Epidermal melanocyte (primary cell): Measurements from ENCODE around the gene LRBA.
"Not testable (repeated sequence)": the region's sequence is repeated elsewhere in the genome, so short reads cannot be mapped to it uniquely, and the experiment has no call there.

ENCODE experiments used
- DNase-seq: peaks from one replicate; pipeline ENCODE4 v3.0.0; 2011; ENCODE audit warnings: low spot score; ENCODE audit not compliant: insufficient read length

The LRBA gene

DNA sequence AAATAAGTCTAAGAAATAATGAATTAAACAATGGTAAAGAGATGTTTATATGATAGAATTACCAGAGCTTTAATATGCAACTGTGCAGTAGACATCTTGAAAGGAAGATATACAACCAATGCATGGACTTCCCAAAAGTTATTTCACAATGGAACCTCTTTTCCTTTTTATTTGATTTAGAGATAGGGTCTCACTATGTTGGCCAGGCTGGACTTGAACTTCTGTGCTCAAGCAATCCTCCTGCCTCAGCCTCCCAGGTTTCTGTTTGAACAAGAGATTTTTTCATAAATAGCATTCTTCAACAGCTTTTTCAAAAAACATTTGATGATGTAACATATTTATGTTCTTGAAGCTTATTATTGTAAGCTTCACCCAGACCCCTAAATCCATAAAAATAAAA lies 72.0 kb downstream of the LRBA start:
- no peak for DNase-seq

DNA sequence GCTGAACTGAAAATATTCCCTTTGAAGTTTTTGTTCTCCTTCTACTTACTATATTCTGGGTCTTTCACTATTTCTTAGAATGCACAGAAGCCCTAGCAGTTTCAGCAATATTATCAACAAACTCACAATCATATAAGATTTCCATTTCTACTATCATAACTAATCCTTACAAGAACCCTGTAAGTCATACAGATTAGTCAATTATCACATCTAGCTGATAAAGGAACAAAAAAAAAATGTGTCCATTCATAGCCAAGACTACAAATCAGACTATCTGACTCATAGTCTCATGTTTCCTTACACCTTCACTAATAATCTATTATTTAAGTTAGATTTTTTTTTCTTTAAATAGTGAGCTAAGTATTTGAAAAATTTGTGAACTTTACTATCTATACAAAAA lies 72.5 kb downstream of the LRBA start:
- DNase-seq = no peak

DNA sequence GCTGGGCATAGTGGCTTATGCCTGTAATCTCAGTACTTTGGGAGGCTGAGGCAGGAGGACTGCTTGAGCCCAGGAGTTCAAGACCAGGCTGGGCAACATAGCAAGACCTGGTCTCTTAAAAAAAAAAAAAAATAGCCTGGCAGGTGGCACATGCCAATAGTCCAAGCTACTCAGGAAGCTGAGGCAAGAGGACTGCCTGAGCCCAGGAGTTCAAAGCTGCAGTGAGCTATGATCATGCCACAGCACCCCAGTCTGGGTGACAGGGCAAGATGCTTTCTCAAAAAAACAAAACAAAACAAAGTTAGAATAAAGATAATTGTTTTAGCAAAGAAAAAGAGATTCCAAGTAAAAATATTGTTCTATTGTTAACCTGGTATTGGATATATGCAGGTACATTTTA lies 75.0 kb downstream of the LRBA start:
- DNase-seq = no peak

DNA sequence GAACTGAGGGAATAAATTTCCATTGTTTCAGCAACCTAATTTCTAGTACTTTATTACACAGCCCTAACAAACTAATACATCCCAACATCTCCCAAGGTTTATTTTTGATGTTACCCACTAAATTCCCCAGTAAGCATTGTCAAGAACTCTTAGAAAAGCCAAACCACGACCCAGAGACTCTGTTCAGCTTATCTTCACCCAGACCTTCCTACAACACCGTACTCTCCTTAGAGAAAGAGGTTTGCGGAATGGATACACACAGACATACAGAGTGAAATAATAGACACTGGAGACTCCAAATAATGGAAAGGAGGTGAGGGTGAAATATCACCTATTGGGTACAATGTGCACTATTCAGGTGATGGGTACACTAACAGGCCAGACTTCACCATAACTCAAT lies 75.6 kb downstream of the LRBA start:
- no peak for DNase-seq

DNA sequence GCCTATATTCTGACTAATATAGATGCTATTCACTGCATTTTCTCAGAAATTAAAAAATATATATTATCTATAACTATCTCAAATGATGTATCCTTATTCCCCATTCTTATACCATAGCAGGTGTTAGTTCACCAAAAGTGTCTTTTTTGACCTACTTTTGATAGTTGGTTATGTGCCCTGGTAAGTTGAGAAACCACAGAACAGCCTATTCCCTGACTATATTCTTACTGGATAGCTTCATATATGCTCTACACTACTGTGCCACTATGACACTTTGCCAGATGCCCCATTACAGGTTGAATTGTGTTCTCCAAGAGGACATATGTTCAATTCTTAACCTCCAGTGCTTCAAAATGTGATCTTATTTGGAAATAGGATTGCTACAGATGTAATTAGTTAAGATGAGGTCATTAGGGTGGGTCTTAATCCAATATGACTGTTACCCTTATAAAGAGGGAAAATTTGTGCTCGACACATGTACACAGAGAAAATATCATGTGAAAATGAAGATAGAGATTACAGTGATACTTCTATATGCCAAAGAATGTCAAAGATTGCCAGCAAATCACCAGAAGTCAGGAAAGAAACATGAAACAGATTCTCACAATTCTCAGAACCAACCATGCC lies 76.1 kb downstream of the LRBA start:
- no peak for DNase-seq

DNA sequence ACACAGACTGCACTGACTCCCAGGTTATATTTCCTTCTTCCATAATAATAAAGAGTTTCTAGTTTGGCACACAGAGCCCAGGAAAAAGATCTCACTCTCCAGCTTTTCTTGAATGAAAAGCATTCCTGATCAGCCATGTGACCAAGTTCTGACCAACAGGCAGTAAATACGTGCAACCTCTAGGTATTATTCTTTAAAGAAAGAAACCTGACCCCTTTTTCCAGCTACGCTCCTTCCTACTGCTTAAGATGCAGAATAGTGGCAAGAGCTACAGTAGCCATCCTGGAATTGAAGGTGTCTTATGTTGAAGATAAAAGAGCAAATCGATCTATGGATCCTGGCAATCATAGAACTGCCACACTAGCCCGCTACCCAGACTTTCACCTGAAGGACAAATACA lies 76.7 kb downstream of the LRBA start:
- no peak for DNase-seq

DNA sequence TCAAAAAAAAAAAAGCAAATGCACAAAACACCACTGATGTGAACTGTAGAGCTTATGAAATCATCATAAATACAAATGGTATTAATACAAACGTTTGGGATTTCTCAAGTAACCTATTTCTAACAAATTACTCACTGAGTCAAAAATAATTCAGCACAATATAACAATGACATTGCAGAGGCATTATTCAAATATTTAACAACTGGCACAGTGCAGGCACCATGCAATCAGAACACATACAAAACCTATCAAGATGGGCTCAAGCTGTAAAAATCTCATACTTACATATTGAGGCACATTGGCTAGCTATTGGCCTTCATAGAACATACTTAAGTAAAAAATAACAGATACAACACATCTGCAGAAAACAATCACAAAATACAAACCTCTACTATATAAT lies 81.1 kb downstream of the LRBA start:
- no peak for DNase-seq

DNA sequence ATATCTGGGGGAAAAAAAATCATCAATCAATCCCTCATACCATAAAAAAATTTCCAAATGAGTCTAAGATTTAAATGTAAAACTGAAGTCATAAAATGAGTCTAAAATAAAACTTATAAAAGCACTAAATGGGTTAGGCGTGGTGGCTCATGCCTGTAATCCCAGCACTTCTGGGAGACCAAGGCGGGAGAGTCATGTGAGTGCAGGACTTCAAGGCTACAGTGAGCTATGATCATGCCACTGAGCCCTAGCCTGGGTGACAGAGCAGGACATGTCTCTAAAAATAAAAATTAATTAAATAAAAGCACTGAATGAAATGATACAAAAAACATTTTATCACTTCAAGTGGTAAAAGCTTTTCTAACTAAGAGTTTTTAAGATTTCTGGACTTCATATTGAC lies 83.3 kb downstream of the LRBA start:
- DNase-seq = no peak

DNA sequence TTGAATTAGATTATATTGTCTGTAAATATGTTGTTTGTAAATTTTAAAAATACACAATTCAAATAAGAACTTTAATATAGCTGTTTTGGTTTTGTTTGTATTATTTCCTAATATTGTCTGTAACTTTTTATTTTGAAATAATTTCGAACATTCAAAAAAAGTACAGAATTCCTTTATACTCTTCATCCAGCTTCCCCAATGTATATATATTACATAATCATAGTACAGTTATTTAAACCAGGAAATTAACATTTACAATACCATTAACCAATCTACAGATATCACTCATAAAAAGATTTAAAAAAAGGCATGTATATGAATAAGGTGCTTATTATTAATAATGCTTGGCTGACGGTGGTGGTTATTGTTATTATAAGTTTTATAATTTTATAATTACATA lies 84.1 kb downstream of the LRBA start:
- DNase-seq = no peak

DNA sequence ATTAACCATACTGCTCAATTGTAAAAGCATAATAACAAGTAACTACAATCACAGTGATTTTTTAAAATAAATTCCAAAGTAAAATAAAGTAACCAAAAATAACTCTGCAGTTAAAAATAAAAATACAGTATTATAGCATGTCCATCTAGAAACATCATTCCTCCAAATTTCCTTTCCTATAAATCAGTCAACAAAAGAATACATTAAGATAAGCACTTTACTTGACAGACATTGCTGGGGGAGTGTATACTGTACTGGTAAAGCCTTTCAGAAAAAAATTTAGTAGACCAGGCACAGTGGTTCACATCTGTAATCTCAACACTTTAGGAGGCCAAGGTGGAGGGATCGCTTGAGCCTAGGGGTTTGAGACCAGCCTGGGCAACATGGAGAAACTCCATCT lies 91.1 kb downstream of the LRBA start:
- no peak for DNase-seq

DNA sequence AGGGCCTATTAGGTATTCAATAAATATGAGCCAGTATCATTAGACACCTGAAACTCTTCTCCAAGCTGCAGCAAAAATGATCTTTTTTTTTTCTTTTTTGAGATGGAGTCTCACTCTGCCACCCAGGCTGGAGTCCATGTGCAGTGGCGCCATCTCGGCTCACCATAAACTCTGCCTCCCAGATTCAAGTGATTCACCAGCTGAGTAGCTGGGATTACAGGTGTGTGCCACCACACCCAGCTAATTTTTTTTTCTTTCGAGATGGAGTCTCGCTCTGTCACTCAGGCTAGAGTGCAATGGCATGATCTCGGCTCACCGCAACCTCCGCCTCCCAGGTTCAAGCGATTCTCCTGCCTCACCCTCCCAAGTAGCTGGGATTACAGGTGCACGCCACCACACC lies 93.6 kb downstream of the LRBA start:
- DNase-seq = not testable (repeated sequence)

DNA sequence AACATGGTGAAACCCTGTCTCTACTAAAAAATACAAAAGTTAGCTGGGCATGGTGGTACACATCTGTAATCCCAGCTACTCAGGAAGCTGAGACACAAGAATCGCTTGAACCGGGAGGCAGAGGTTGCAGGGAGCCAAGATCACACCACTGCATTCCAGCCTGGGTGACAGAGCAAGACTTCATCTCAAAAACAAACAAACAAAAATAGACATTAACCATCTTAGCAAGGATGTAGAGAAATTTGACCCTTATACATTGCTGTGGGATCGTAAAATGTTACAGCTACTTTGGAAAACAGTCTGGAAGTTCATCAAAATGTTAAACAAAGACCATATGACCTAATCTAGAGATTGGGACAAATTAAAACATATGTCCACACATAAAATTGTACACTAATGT lies 96.5 kb downstream of the LRBA start:
- not testable (repeated sequence) for DNase-seq

DNA sequence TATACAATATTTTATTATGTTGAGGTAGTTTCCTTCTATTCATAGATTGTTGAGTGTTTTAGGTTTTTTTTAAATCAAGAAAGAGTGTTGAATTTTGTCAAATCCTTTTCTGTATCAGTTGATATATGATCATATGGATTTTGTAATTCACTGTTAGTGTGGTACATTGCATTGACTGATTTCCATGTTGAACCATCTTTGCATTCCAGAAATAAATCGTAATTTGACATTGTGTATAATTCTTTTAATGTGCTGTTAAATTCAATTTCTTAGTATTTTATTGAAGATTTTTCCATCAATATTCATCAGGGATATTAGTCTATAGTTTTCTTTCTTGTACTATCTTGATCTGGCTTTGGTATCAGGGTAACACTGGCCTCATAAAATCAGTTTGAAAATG lies 103.8 kb downstream of the LRBA start:
- no peak for DNase-seq

DNA sequence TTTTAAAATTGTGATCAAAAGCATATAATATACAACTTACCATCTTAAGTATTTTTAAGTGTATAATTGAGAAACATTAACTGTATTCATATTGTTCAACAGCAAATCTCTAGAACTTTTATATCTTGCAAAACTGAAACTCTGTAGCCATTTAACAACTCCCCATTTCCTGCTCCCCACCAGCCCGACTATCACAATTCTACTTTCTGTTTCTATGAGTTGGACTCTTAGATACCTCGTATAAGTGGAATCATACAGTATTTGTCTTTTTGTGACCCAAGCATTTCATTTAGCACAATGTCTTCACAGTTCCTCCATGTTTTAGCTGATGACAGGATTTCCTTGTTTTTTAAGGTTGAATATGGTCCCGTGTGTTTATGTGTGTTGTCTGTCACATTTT lies 106.0 kb downstream of the LRBA start:
- no peak for DNase-seq

DNA sequence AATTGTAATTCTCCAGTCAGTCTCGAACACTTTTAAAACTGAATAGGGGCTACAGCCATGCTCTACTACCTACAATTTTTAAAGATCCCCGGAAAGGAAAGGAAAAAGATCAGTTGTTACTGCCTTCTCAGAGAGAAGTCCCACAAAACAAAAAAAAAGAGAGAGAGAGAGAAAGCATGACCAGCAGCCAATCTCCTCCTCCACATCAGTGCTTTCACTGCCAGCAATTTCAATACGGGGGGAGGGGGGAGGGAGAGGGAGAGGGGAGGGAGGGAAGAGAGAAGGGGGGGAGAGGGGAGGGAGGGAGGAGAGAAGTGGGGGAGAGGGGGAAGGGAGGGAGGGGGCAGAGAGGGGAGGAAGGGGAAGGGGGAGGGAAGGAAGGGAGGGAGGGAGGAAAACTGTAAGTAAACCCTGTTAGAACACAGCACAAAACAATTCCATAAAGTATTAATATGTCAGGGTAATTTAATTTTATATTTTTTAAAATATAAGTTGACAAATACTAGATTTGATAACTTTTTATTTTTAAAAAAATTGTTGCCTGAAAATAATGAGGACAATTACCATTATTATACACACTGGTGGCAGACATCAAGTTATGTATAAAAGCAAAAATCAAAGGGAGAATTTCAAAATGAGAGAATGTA lies 108.0 kb downstream of the LRBA start:
- DNase-seq = no peak

DNA sequence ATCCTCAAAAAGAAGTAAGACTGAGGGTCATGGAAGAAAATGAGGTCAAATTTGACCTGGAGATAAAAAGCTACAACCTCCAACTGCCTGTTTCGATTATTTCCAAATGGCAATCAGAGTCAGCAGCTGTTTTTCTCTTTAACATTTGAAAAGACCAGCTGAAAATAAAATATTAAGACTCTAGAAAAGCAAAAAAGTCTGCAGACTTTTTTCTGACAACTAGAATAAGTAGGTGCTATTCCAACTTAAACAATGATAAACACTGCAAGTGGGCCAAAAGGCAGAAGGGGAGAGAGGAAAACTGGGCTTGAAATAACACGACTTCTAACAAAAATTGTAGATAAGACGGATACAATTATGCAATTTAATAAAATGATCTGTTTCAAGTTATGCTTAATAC lies 110.4 kb downstream of the LRBA start:
- no peak for DNase-seq

DNA sequence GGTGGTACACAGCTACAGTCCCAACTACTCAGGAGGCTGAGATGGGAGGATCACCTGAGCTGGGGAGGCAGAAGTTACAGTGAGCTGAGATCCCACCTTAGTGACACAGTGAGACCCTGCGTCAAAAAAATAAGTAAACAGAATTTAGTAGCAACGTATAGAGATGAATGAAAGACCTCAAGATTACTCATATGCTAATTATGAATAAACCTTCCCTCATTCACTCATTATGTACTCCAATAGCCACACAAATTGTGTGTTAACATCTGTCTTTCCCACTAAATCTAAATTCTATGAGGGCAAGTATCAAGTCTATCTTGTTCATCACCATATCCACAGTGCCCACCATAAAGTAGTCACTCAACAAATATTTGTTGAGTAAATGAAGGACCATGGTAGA lies 111.5 kb downstream of the LRBA start:
- DNase-seq = no peak

DNA sequence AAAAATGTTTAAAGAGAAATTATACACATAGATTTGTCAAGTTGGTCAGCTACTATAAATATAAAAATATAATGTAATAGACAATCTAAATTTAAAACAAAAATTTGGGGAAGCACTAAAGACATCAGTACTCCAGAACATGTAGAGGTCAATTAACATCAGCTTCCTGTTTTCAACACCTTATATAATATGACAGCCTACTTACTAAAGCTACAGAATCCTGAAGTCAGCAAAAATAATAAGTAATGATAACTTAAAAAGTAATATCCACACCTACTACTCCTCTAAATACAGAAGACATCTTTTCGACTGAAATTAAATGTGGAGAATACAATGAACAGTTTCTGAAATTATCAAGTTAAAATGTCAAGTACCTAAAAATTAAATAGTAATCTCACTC lies 118.6 kb downstream of the LRBA start:
- DNase-seq = no peak

DNA sequence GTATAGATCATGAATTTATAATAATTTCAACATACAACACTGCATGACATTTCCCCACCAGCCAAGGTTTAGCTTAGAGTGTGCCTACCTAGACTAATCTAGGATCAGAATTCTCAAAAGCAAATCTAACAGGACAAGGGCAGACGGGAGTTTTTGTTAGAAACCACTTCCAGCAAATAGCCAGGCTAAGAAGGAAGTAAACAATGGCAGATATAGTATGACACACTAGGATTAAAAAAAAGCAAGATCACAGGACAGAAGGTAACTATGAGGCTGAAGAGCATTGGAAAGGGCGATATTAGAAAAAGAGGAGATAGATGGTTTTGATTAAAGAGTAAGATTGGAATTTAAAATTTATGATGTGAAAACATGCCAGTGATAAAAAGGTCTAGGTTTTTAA lies 124.8 kb downstream of the LRBA start:
- no peak for DNase-seq

DNA sequence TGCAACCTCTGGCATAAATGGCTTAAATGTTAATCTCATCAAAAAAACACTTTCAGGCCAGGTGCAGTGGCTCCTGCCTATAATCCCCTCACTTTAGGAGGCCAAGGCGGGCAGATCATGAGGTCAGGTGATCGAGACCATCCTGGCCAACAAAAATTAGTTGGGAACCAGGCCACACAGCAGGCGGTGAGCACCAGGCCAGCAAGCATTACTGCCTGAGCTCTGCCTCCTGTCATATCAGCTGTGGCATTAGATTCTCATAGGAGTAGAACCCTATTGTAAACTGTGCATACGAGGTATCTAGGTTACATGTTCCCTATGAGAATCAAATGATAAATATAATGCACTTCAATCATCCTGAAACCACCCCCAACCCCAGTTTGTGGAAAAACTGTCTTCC lies 125.8 kb downstream of the LRBA start:
- no peak for DNase-seq

DNA sequence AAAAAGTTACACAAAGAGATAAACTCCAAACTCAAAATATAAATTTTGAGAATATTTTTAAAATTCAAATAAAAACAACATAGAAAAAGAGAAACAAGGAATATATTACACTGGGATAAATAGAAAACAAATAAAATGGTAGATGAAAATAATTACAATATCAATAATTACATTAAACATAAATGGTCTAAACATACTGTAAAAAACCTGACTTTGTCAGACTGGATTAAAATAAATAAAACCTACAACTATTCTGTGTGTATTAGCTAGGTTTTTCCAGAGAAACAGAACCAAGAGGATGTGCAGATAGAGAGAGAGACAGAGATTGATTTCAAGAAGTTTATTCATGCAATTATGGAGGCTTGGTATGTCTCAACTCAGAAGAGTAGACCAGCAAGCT lies 126.5 kb downstream of the LRBA start:
- no peak for DNase-seq

DNA sequence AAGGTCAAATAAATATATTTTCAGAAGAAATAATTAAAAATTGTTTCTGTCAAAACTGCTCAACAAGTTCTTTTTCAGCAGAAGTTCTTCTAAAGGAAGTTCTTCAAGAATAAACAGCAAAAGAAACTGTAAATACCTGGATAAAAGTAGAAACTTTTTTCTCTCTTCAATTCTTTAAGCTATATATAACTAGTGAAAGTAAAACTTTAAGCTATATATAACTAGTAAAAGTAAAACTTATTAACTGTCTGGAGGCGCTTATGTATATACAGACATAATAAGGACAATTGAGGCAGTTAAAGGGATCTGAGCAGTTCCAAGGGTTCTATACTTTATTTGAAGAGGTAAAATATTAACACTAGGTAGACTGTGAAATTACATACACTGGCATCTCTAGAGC lies 126.9 kb downstream of the LRBA start:
- DNase-seq = no peak

DNA sequence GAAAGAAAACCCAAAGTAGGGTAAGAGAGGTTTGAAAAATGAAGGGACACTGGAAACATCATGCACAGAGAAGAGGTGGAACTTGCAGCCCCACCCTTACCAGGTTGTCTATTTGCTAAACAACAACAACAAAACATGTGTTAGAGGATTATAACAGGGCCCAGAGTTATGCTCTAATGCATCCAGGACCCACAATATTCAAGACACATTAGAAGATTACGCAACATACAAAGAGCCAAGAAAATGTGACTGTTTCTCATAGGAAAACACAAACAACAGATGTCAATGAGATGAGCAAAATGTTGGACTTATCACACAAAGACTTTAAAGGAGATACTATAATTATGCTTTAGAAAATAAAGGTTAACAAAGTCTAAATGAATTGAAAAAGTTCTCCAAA lies 128.5 kb downstream of the LRBA start:
- DNase-seq = no peak

DNA sequence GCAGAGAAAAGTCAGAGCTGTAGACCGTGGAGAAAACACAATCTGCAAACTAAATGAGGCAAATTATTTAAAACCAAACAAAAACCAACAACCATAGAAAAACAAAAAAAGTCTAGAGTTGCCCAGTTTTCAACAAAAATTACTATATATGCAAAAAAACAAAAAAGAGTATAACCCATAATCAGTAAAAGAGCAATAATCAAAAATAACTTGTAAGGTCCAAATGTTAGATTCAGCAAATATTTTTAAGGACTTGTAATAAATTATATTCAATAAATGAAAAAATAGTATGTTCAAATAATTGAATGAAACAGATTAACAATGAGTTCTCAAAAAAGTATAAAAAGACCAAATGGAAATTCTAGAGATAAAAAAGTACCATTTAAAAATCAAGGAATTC lies 130.5 kb downstream of the LRBA start:
- no peak for DNase-seq
